Measurements from ENCODE around the gene PGP.

- no peak for TF ChIP-seq EZH2 (IDR thresholded peaks at IDR 0.05; ENCODE audit: low read length)
- no peak for TF ChIP-seq CTCF (optimal IDR thresholded peaks at IDR 0.05 in 1 of 3, IDR thresholded peaks at IDR 0.05 in 1 of 3, conservative IDR thresholded peaks at IDR 0.05 in 1 of 3; ENCODE audit: extremely low read depth in 1 of 3, insufficient read depth in 2 of 3, low read length in 3 of 3)
Measured at GRCh38 chr16:2209258-2210008, 5.2 kb downstream of the PGP start.
